ENCODE results near the gene GAD1.

GRCh38 chr2:170897108-170897507, 80.4 kb downstream of the GAD1 start:
- TF ChIP-seq, protein P1, sequence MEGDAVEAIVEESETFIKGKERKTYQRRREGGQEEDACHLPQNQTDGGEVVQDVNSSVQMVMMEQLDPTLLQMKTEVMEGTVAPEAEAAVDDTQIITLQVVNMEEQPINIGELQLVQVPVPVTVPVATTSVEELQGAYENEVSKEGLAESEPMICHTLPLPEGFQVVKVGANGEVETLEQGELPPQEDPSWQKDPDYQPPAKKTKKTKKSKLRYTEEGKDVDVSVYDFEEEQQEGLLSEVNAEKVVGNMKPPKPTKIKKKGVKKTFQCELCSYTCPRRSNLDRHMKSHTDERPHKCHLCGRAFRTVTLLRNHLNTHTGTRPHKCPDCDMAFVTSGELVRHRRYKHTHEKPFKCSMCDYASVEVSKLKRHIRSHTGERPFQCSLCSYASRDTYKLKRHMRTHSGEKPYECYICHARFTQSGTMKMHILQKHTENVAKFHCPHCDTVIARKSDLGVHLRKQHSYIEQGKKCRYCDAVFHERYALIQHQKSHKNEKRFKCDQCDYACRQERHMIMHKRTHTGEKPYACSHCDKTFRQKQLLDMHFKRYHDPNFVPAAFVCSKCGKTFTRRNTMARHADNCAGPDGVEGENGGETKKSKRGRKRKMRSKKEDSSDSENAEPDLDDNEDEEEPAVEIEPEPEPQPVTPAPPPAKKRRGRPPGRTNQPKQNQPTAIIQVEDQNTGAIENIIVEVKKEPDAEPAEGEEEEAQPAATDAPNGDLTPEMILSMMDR (IDR thresholded peaks at IDR 0.05), result no peak
- TF ChIP-seq EP300 (IDR thresholded peaks at IDR 0.05), result no peak
